ENCODE data around the gene UFC1. TPM values are rescaled to one million over a fixed set of nuclear protein-coding genes. Genes with fewer than 3 reads are reported as not detected.

The UFC1 gene
- total and polyA plus RNA-seq, 2 of the 13 experiments (the other 11 are each of a cell fraction or from before 2014, with no cell fraction given) = 72.8 to 85.2 TPM

- 35% methylated on average over 3 of the region's 3 CpGs for WGBS (ENCODE audit: low lambda C conversion rate)
- CTCF ChIA-PET (ENCODE audit: low intra/inter-chr PET ratio, low total read pairs) = no interaction called here
- in situ Hi-C loops (cut with HindIII; ENCODE audit: extremely low pct_ligation_motif_present, low pct_unique_long_range_greater_than_20kb) = no loop called here
These were observed 33.5 kb downstream of the UFC1 start for GRCh38 chr1:161187311-161187710.

GRCh38 chr1:161188381-161188780 lies 34.6 kb downstream of the UFC1 start:
- H3K9ac ChIP-seq (ENCODE audit: insufficient read depth, low read depth, low read length) = no peak overlapping the region
- no peaks in the 10 kb centered on the region; a peak in 1 of 5 replicates for H3K36me3 ChIP-seq (replicated peaks in 1 of 2; ENCODE audit: control insufficient read depth in 1 of 2, insufficient read depth in 2 of 2, low read length in 2 of 2)
- ATAC-seq (no peak), FAIRE-seq (no peak), DNase-seq (ENCODE audit: low spot score) (no peak)
- H2AFZ ChIP-seq (ENCODE audit: low read length) = no peak overlapping the region
- no peaks in the 10 kb centered on the region for H3K27me3 ChIP-seq (ENCODE audit: control insufficient read depth in 1 of 2, insufficient read depth in 2 of 2, low read length in 2 of 2)
- no peak overlapping the region for H3K27ac ChIP-seq (ENCODE audit: extremely low read length, insufficient read depth, low read length)
- TF ChIP-seq, protein P1, sequence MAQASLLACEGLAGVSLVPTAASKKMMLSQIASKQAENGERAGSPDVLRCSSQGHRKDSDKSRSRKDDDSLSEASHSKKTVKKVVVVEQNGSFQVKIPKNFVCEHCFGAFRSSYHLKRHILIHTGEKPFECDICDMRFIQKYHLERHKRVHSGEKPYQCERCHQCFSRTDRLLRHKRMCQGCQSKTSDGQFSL (CRISPR knock-in tag; IDR thresholded peaks at IDR 0.05) = no peak
- TF ChIP-seq ZFX (CRISPR knock-in tag; IDR thresholded peaks at IDR 0.05; ENCODE audit: low read depth) (no peak), ZBTB7A (CRISPR knock-in tag; IDR thresholded peaks at IDR 0.05) (no peak), KLF12 (CRISPR knock-in tag; IDR thresholded peaks at IDR 0.05; ENCODE audit: borderline replicate concordance) (no peak), ZNF841 (CRISPR knock-in tag; IDR thresholded peaks at IDR 0.05; ENCODE audit: borderline replicate concordance) (no peak), MYNN (CRISPR knock-in tag; IDR thresholded peaks at IDR 0.05; ENCODE audit: low read depth) (no peak), RFX5 (IDR thresholded peaks at IDR 0.05; ENCODE audit: low read depth, low read length) (no peak), MIXL1 (CRISPR knock-in tag; IDR thresholded peaks at IDR 0.05) (no peak), FOXK2 (IDR thresholded peaks at IDR 0.05) (no peak), KLF16 (CRISPR knock-in tag; IDR thresholded peaks at IDR 0.05) (no peak), RFXAP (CRISPR knock-in tag; IDR thresholded peaks at IDR 0.05; ENCODE audit: borderline replicate concordance) (no peak)
- ChIA-PET CTCF (ENCODE audit: low intra/inter-chr PET ratio, low total read pairs) (no interaction called here), POLR2A (no interaction called here)
- H3K79me2 ChIP-seq (ENCODE audit: insufficient read depth, low read length) = no peaks in the 10 kb centered on the region
- H3K4me3 ChIP-seq (replicated peaks in 1 of 3; ENCODE audit: insufficient read depth in 1 of 3, low read depth in 2 of 3, low read length in 3 of 3) = no peak overlapping the region
- peaks cover 19% of the 10 kb centered on the region for H3K4me1 ChIP-seq (ENCODE audit: insufficient read depth, low read length)
- intact Hi-C loops (cut with micrococcal nuclease; ENCODE audit: unreplicated experiment) = no loop called here
- BruUV-seq (replicated peaks) = no TSS peak
- in situ Hi-C loops (cut with HindIII; ENCODE audit: extremely low pct_ligation_motif_present, low pct_unique_long_range_greater_than_20kb) = no loop called here
- no peaks in the 10 kb centered on the region for H4K20me1 ChIP-seq (ENCODE audit: insufficient read depth, low read length)
- H3K4me2 ChIP-seq (ENCODE audit: low read depth, low read length) = no peak overlapping the region
- no peaks in the 10 kb centered on the region for H3K9me3 ChIP-seq (ENCODE audit: low read length)
- 74% methylated on average over 6 of the region's 6 CpGs for WGBS (ENCODE audit: low lambda C conversion rate)

More at GRCh38 chr1:161187311-161187710, 33.5 kb downstream of the UFC1 start:
- Histone ChIP-seq H3K4me2 (ENCODE audit: low read depth, low read length) (no peak overlapping the region), H3K36me3 (replicated peaks in 1 of 2; ENCODE audit: control insufficient read depth in 1 of 2, insufficient read depth in 2 of 2, low read length in 2 of 2) (no peaks in the 10 kb centered on the region; a peak in 1 of 5 replicates), H4K20me1 (ENCODE audit: insufficient read depth, low read length) (no peaks in the 10 kb centered on the region), H3K79me2 (ENCODE audit: insufficient read depth, low read length) (no peaks in the 10 kb centered on the region), H3K4me3 (replicated peaks in 1 of 3; ENCODE audit: insufficient read depth in 1 of 3, low read depth in 2 of 3, low read length in 3 of 3) (no peak overlapping the region), H3K4me1 (ENCODE audit: insufficient read depth, low read length) (peaks cover 9% of the 10 kb centered on the region), H3K27me3 (ENCODE audit: control insufficient read depth in 1 of 2, insufficient read depth in 2 of 2, low read length in 2 of 2) (no peaks in the 10 kb centered on the region), H3K9ac (ENCODE audit: insufficient read depth, low read depth, low read length) (no peak overlapping the region), H2AFZ (ENCODE audit: low read length) (no peak overlapping the region), H3K9me3 (ENCODE audit: low read length) (no peaks in the 10 kb centered on the region), H3K27ac (ENCODE audit: extremely low read length, insufficient read depth, low read length) (no peak overlapping the region)
- ATAC-seq (peak; percentile 35; the same call in 1 of the 3 replicates), FAIRE-seq (no peak), DNase-seq (ENCODE audit: low spot score) (no peak)
- TF ChIP-seq, protein P2, sequence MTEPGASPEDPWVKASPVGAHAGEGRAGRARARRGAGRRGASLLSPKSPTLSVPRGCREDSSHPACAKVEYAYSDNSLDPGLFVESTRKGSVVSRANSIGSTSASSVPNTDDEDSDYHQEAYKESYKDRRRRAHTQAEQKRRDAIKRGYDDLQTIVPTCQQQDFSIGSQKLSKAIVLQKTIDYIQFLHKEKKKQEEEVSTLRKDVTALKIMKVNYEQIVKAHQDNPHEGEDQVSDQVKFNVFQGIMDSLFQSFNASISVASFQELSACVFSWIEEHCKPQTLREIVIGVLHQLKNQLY (CRISPR knock-in tag; IDR thresholded peaks at IDR 0.05) = no peak
- TF ChIP-seq, protein P3, sequence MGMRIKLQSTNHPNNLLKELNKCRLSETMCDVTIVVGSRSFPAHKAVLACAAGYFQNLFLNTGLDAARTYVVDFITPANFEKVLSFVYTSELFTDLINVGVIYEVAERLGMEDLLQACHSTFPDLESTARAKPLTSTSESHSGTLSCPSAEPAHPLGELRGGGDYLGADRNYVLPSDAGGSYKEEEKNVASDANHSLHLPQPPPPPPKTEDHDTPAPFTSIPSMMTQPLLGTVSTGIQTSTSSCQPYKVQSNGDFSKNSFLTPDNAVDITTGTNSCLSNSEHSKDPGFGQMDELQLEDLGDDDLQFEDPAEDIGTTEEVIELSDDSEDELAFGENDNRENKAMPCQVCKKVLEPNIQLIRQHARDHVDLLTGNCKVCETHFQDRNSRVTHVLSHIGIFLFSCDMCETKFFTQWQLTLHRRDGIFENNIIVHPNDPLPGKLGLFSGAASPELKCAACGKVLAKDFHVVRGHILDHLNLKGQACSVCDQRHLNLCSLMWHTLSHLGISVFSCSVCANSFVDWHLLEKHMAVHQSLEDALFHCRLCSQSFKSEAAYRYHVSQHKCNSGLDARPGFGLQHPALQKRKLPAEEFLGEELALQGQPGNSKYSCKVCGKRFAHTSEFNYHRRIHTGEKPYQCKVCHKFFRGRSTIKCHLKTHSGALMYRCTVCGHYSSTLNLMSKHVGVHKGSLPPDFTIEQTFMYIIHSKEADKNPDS (CRISPR knock-in tag; IDR thresholded peaks at IDR 0.05) = no peak
- TF ChIP-seq RFX3 (CRISPR knock-in tag; IDR thresholded peaks at IDR 0.05) (no peak), FOXK1 (CRISPR knock-in tag; IDR thresholded peaks at IDR 0.05; ENCODE audit: borderline replicate concordance, low read depth) (no peak), MXI1 (IDR thresholded peaks at IDR 0.05; ENCODE audit: borderline replicate concordance, low read depth, low read length) (no peak)
- BruUV-seq (replicated peaks) = no TSS peak
- intact Hi-C loops (cut with micrococcal nuclease; ENCODE audit: unreplicated experiment) = no loop called here
- POLR2A ChIA-PET = no interaction called here

All from HepG2 (cell line).